GM06990 (cell line): Measurements from ENCODE around the gene RPS6KL1.

ENCODE experiments used
- DNase-seq: peaks from one replicate; pipeline ENCODE4 v3.0.0-alpha.2; 2011; ENCODE audit not compliant: insufficient read length; ENCODE audit errors: extremely low read depth
- H3K27me3 ChIP-seq: replicated peaks from 2 replicates; pipeline ENCODE4 v1.6.0; 2011; ENCODE audit warnings: low read length; ENCODE audit not compliant: control insufficient read depth, insufficient read depth
- H3K36me3 ChIP-seq: 2 replicates; pipeline ENCODE4 v1.5.1; 2011; ENCODE audit warnings: low read length; ENCODE audit not compliant: control insufficient read depth, insufficient read depth
- H3K4me3 ChIP-seq: replicated peaks from 2 replicates; pipeline ENCODE4 v1.5.1; 2011; ENCODE audit warnings: low read depth, mild to moderate bottlenecking, control low read depth, low read length
- CTCF ChIP-seq: IDR thresholded peaks from 2 replicates; pipeline ENCODE4 v1.5.1; 2011; ENCODE audit warnings: low read length, control low read depth, mild to moderate bottlenecking, inconsistent platforms; ENCODE audit not compliant: insufficient read depth, poor library complexity, severe bottlenecking

The RPS6KL1 gene

GRCh38 chr14:74911704-74912103, 11.4 kb downstream of the RPS6KL1 start:
- Histone ChIP-seq H3K36me3 (peaks cover 5% of the 10 kb centered on the region), H3K4me3 (no peak overlapping the region), H3K27me3 (no peaks in the 10 kb centered on the region)
- TF ChIP-seq CTCF = no peak
- DNase-seq = no peak

GRCh38 chr14:74911221-74911620, 11.8 kb downstream of the RPS6KL1 start:
- no peaks in the 10 kb centered on the region for H3K27me3 ChIP-seq
- peaks cover 5% of the 10 kb centered on the region for H3K36me3 ChIP-seq
- no peak overlapping the region for H3K4me3 ChIP-seq
- TF ChIP-seq CTCF = no peak
- no peak for DNase-seq

GRCh38 chr14:74910556-74910955, 12.5 kb downstream of the RPS6KL1 start:
- no peak for DNase-seq
- no peak for TF ChIP-seq CTCF
- Histone ChIP-seq H3K27me3 (no peaks in the 10 kb centered on the region), H3K36me3 (peaks cover 7% of the 10 kb centered on the region), H3K4me3 (no peak overlapping the region)

GRCh38 chr14:74909911-74910310, 13.1 kb downstream of the RPS6KL1 start:
- TF ChIP-seq CTCF = no peak
- no peak for DNase-seq
- peaks cover 8% of the 10 kb centered on the region for H3K36me3 ChIP-seq
- H3K4me3 ChIP-seq = no peak overlapping the region
- H3K27me3 ChIP-seq = no peaks in the 10 kb centered on the region

GRCh38 chr14:74909501-74909900, 13.6 kb downstream of the RPS6KL1 start:
- no peak for DNase-seq
- Histone ChIP-seq H3K27me3 (no peaks in the 10 kb centered on the region), H3K36me3 (peaks cover 9% of the 10 kb centered on the region), H3K4me3 (no peak overlapping the region)
- no peak for TF ChIP-seq CTCF

GRCh38 chr14:74908861-74909341, 14.2 kb downstream of the RPS6KL1 start:
- TF ChIP-seq CTCF = no peak
- H3K27me3 ChIP-seq = no peaks in the 10 kb centered on the region
- peaks cover 9% of the 10 kb centered on the region for H3K36me3 ChIP-seq
- no peak overlapping the region for H3K4me3 ChIP-seq
- no peak for DNase-seq
